DND-41 (cell line): ENCODE data around the gene ARVCF.

Experiments used
- ATAC-seq: fragments of 200-7000 bp; cut with Tn5 transposase; 3 replicates; pipeline ENCODE4 v1.9.1; 2021; ENCODE audit warnings: low read depth; ENCODE audit not compliant: insufficient read depth
- DNase-seq: peaks from one replicate; pipeline ENCODE4 v3.0.0-alpha.2; 2020
- H2AFZ ChIP-seq: 2 replicates; pipeline ENCODE4 v1.6.0; 2012; ENCODE audit warnings: low read depth, low read length
- H3K27ac ChIP-seq: 2 replicates; pipeline ENCODE4 v1.5.1; 2012; ENCODE audit warnings: low read length, inconsistent platforms
- H3K27me3 ChIP-seq: fragments of 200-600 bp; sonication (generic); 2 replicates; pipeline ENCODE4 v1.6.0; 2012; ENCODE audit warnings: low read length, mild to moderate bottlenecking, inconsistent platforms; ENCODE audit not compliant: insufficient read depth, poor library complexity
- H3K36me3 ChIP-seq: 2 replicates; pipeline ENCODE4 v1.5.1; 2012; ENCODE audit warnings: low read length, inconsistent platforms; ENCODE audit not compliant: insufficient read depth
- H3K4me1 ChIP-seq: 2 replicates; pipeline ENCODE4 v1.5.1; 2012; ENCODE audit warnings: mild to moderate bottlenecking, low read length; ENCODE audit not compliant: insufficient read depth
- H3K4me2 ChIP-seq: 2 replicates; pipeline ENCODE4 v1.6.0; 2012; ENCODE audit warnings: mild to moderate bottlenecking, moderate library complexity, low read length, inconsistent platforms; ENCODE audit not compliant: insufficient read depth
- H3K4me3 ChIP-seq, 2 experiments: fragments of 200-600 bp in 1 of 2; shearing (Covaris generic) in 1 of 2; 2 replicates each; pipeline ENCODE4 v1.5.1; 2012 to 2016; ENCODE audit warnings: inconsistent platforms in 2 of 2, low read length in 2 of 2, mild to moderate bottlenecking in 2 of 2, low read depth in 1 of 2, moderate library complexity in 1 of 2
- H3K79me2 ChIP-seq: 2 replicates; pipeline ENCODE4 v1.6.0; 2012; ENCODE audit warnings: low read length, inconsistent platforms; ENCODE audit not compliant: insufficient read depth
- H3K9ac ChIP-seq: 2 replicates; pipeline ENCODE4 v1.6.0; 2012; ENCODE audit warnings: low read depth, mild to moderate bottlenecking, inconsistent platforms, low read length, moderate library complexity
- H3K9me3 ChIP-seq: 2 replicates; pipeline ENCODE4 v1.5.1; 2012; ENCODE audit warnings: low read length, moderate library complexity, mild to moderate bottlenecking, inconsistent platforms; ENCODE audit not compliant: insufficient read depth, severe bottlenecking
- H4K20me1 ChIP-seq: 2 replicates; pipeline ENCODE4 v1.6.0; 2012; ENCODE audit warnings: low read length; ENCODE audit not compliant: insufficient read depth
- CTCF ChIP-seq: IDR thresholded peaks from 2 replicates; pipeline ENCODE4 v1.5.1; 2012; ENCODE audit warnings: borderline replicate concordance, low read length, moderate library complexity, mild to moderate bottlenecking; ENCODE audit not compliant: poor library complexity, severe bottlenecking; ENCODE audit errors: extremely low read depth
- EZH2 ChIP-seq: IDR thresholded peaks from 3 replicates; pipeline ENCODE4 v1.6.1; 2012; ENCODE audit warnings: borderline replicate concordance, low read depth, mild to moderate bottlenecking, moderate library complexity, low read length, inconsistent platforms; ENCODE audit not compliant: severe bottlenecking

The ARVCF gene

GRCh38 chr22:19957445-19957844 lies 59.2 kb downstream of the ARVCF start:
- DNase-seq (no peak), ATAC-seq (no peak)
- no peak overlapping the region for H3K9ac ChIP-seq
- H3K27ac ChIP-seq = no peak overlapping the region
- no peak overlapping the region for H3K4me3 ChIP-seq
- peaks cover 44% of the 10 kb centered on the region for H3K36me3 ChIP-seq
- no peaks in the 10 kb centered on the region for H3K4me1 ChIP-seq
- H2AFZ ChIP-seq = no peak overlapping the region
- TF ChIP-seq CTCF (peak; percentile 35), EZH2 (no peak)
- no peaks in the 10 kb centered on the region for H3K9me3 ChIP-seq
- no peaks in the 10 kb centered on the region for H3K27me3 ChIP-seq
- peaks cover 57% of the 10 kb centered on the region for H4K20me1 ChIP-seq
- H3K79me2 ChIP-seq = peaks cover 32% of the 10 kb centered on the region
- H3K4me2 ChIP-seq = no peak overlapping the region

- no peaks in the 10 kb centered on the region for H3K27me3 ChIP-seq
- H2AFZ ChIP-seq = no peak overlapping the region
- 0 out of 2 replicates have a peak overlapping the region, but pooled peaks have one; percentile 14 for H3K27ac ChIP-seq
- H4K20me1 ChIP-seq = peaks cover 47% of the 10 kb centered on the region
- DNase-seq = no peak
- no peak overlapping the region for H3K4me2 ChIP-seq
- no peaks in the 10 kb centered on the region for H3K4me1 ChIP-seq
- no peak overlapping the region for H3K4me3 ChIP-seq
- H3K36me3 ChIP-seq = peaks cover 36% of the 10 kb centered on the region
- peaks cover 43% of the 10 kb centered on the region for H3K79me2 ChIP-seq
- peak; percentile 20; the same call in 1 of the 3 replicates for ATAC-seq
- no peak overlapping the region for H3K9ac ChIP-seq
- TF ChIP-seq EZH2 = no peak
- TF ChIP-seq CTCF = no peak
- H3K9me3 ChIP-seq = no peaks in the 10 kb centered on the region
Measured at GRCh38 chr22:19955241-19956128, 61.1 kb downstream of the ARVCF start.

GRCh38 chr22:19951346-19951745 lies 65.3 kb downstream of the ARVCF start:
- peaks cover 37% of the 10 kb centered on the region for H4K20me1 ChIP-seq
- H3K4me2 ChIP-seq = no peak overlapping the region
- no peak overlapping the region for H3K4me3 ChIP-seq
- peaks cover 69% of the 10 kb centered on the region for H3K79me2 ChIP-seq
- ATAC-seq = no peak
- H3K9ac ChIP-seq = no peak overlapping the region
- H3K9me3 ChIP-seq = no peaks in the 10 kb centered on the region
- no peak overlapping the region for H2AFZ ChIP-seq
- no peaks in the 10 kb centered on the region for H3K27me3 ChIP-seq
- TF ChIP-seq CTCF = no peak
- TF ChIP-seq EZH2 = no peak
- H3K4me1 ChIP-seq = no peaks in the 10 kb centered on the region
- no peak overlapping the region for H3K27ac ChIP-seq
- peaks cover 55% of the 10 kb centered on the region for H3K36me3 ChIP-seq
- DNase-seq = no peak
